GM18868 (cell line): ENCODE measurements around the gene LRRC26.
A peak's percentile ranks its signal among the peaks of the same experiment; 100 is the strongest.

Source experiments
- ATAC-seq: cut with Tn5 transposase; IDR thresholded peaks from one replicate; pipeline ENCODE4 v1.9.1; 2021; ENCODE audit warnings: mild to moderate bottlenecking, moderate library complexity; ENCODE audit not compliant: unreplicated experiment

The LRRC26 gene, protein sequence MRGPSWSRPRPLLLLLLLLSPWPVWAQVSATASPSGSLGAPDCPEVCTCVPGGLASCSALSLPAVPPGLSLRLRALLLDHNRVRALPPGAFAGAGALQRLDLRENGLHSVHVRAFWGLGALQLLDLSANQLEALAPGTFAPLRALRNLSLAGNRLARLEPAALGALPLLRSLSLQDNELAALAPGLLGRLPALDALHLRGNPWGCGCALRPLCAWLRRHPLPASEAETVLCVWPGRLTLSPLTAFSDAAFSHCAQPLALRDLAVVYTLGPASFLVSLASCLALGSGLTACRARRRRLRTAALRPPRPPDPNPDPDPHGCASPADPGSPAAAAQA

GRCh38 chr9:137169896-137170358, at the start of gene LRRC26:
TSS of gene LRRC26 (minus strand) at chr9:137170051. CDS start at chr9:137169943, 108 bp downstream.
- ATAC-seq: no peak

GRCh38 chr9:137218754-137219271, 49.0 kb upstream of the LRRC26 start:
- no peak for ATAC-seq

GRCh38 chr9:137218212-137218753, 48.4 kb upstream of the LRRC26 start:
- no peak for ATAC-seq

DNA sequence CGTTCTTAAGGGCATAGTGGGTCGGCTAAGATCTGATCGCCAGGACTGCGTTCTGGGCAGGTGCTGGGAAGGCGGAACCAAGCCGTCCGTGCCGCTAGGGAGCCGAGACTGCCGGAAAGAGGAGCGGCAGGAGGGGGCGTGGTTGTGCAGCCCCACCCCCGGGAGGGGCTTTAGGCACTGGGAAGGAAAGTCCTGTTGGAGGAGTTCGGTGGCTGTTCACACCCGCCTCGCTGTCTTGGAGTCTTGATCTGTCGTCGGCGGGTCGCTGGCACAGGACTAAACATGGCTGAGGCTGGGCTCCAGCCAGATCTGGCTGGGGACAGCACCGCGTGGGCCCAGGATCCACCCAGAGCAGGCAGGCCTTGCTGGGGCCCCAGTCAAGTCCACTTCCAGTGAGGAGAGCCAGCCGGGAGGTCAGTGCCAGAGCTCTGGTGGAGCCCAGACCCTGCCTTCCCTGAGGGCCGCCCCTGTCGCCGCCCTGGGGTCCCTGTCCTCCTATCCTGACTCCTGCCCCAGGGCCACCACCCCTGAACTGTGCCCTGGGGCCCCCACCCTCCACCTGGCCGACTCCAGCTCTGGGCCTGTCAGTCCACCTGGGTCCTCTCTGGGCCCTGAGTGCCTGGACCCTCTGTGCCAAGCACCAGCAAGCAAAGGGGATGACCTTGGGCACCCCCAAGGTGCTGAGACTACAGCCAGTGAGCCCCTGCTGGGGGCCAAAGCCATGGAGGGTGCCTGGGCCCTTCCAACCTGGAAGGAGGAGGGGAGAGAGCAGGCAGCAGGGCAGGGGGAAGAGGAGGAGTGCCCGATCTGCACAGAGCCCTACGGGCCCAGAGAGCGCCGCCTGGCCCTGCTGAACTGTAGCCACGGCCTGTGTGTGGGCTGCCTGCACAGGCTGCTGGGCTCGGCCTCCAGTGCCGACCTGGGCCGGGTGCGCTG, 47.7 kb upstream of the LRRC26 start:
- no peak for ATAC-seq

DNA sequence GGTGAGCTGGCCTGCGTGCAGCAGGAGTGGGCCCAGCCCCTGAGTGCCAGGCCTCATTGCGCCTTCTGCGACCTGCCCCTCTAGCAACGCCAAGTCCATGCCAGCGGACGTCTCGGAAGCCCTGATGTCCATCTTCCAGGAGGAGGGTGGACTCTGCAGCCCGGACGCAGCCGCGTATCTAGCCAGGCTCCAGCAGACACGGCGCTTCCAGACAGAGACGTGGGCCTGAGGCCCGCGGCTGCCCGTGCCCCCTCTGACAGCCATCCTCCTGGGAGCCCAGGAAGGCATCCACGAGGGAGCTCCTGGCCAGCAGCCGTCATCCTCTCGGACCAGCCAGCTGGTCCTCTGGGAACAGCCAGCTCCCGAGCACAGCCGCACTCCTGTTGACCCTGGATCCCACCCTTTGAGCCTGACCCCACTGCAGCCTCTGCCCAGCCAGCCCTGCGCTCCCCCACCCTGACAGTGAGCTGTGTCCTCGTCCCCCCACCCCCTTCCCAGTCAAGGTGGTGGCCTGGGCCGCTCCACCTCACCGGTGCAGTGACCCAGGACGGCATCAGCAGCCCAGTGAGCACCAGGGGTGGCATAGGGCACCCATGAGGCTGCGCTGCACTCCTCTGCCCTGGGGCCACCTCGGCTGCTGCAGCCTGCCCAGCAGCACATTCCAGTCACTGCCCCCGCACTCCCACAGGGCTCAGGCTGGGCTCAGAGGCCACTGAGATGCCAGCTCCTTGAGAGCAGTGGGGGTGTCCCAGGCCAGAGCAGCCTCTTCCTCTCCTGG, 46.5 kb upstream of the LRRC26 start:
- ATAC-seq: no peak

GRCh38 chr9:137215196-137215986, 45.5 kb upstream of the LRRC26 start:
- ATAC-seq: no peak

DNA sequence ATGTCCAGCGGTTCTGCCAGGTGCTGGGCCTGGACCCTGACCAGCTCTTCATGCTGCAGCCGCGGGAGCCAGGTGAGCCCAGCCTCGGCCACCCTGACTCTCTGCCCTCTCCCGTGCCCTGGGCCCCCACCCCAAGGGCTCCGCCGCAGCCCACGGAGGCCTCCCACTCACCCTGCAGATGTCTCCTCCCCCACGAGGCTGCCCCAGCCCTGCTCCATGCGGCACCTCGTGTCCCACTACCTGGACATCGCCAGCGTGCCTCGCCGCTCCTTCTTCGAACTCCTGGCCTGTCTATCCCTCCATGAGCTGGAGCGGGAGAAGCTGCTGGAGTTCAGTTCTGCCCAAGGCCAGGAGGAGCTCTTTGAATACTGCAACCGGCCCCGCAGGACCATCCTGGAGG, 44.8 kb upstream of the LRRC26 start:
- ATAC-seq: no peak

- ATAC-seq: no peak
Observed at GRCh38 chr9:137213160-137214060, 43.6 kb upstream of the LRRC26 start.

DNA sequence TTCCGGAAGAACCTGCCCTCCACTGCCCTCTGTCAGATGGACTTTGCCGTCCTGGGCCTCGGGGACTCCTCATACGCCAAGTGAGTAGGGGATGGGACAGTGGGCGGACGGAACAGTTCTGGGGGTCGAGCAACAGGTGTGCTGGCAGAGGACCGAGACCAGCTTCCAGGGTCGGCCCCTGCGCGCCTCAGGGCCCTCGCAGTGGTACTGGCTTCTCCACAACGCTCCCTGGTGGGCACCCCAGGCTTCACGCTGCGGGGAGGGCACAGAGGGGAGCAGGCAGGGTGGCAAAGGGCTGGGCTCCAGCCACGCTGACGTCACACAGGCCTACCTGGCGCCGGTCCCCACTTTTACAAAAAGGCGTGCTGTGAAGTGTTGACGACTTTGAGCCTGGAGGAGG, 42.7 kb upstream of the LRRC26 start:
- no peak for ATAC-seq

- no peak for ATAC-seq
Observed at GRCh38 chr9:137211532-137211931, 41.7 kb upstream of the LRRC26 start.

- ATAC-seq: no peak
Observed at GRCh38 chr9:137206602-137207001, 36.8 kb upstream of the LRRC26 start.

GRCh38 chr9:137205126-137206069, 35.5 kb upstream of the LRRC26 start, which contains the start of the genes NDOR1 and TMEM203:
TSS of gene NDOR1 (plus strand) at chr9:137205700. CDS start at chr9:137205778, 78 bp downstream.
TSS of gene TMEM203 (minus strand) at chr9:137205648. CDS start at chr9:137205414, 234 bp downstream.
- ATAC-seq: peak; percentile 43

- ATAC-seq: no peak
Observed at GRCh38 chr9:137204731-137205125, 34.9 kb upstream of the LRRC26 start.

DNA sequence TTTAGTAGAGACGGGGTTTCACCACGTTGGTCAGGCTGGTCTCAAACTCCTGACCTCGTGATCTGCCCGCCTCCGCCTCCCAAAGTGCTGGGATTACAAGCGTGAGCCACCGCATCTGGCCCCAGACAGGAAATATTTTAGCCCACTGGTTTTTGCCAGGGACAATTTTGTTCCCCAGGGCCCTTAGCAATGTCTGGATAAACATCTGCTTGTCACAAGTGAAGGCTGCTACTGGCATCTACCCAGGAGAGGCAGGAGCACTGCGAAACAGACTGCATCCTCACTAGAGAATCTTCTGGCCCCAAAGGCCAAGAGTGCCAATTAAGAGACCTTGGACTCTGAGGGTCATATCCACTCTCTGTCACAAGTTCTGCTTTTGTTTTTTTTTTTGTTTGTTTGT, 33.1 kb upstream of the LRRC26 start:
- no peak for ATAC-seq

DNA sequence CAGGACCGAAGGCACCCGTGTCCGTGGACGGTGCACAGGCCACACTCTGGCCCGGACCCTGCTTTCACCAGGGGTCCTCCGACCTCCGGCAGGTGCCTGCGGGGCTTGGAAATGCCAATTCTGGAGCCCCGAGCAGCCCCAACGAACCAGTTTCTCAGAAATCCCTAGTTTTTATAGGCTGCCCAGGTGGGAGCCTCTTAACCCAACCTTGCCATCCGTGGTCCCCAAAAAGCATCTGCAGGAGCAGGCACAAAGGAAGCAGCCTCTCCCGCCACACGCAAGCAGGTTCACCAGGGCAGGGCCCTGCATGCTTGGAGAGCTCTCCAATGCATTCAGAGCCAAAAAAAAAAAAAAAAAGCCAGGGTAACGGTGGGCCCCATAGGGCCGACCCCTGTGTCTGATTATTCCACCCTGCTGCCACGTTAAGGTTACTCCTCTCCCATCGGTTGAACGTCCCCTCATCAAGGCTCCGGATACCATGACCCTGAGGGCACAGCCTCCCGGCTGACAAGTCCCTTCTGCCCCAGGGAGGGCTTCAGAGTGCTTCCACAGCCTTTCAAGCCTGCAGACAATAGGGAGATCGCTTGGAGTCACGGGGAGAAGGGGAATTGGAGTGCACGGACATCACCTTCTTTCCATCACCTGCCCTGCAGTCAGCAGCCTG, 31.5 kb upstream of the LRRC26 start:
- no peak for ATAC-seq

DNA sequence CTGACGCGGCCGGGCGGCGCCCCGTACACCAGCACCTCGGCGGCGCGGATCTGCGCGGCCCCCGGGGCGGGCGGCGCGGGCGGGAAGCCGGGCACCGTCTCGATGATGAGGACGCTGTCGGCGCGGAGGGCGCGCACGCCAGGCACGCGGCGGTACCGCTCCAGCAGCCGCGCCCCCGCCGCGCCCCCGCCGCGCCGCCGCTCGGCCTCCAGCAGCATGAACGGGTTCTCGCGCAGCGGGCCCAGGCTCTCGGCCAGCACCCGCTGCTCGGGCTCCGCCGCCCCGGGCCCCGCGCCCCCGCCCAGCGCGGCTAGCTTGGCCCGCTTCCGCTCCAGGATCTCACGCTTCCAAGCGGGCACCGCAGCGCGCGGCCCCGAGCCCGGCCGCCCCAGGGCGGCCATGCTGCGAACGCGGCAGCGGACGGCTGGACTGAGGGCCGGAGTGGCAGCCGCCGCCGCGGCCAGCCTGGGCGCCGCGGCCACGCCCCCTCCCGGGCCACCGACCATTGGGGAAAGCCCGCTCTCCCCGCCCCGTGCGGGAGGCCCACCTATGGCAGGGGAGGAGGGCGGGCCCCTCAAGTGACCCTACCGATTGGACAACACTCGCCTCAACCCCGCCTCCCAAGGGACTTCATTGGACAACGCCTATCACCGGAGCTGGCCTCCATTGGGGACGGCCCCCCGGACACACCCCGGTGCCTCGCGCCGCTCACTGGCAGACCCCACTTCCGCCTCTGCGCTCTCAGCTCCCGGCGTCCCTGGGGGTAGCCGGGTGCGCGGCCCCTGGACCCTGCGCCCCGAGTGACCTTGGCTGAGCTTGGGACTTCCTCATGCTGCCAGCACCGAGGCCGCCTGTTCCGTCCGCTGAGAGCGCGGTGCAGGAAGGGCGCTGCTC, 30.7 kb upstream of the LRRC26 start, which contains the start of gene TPRN:
TPRN (minus strand) TSS at position 431 of the 894 bp plus-strand sequence; CDS start at position 401, 30 bp downstream.
- peak; percentile 88 for ATAC-seq
